Mesenchymal stem cell (in vitro differentiated cells and primary cell): Measurements from ENCODE around the gene DCAF5.
"Not testable (repeated sequence)": the region's sequence is repeated elsewhere in the genome, so short reads cannot be mapped to it uniquely, and the experiment has no call there.

ENCODE experiments used
- DNase-seq: peaks from one replicate; pipeline ENCODE4 v3.0.0-alpha.2; 2013
- H2AFZ ChIP-seq: one replicate; pipeline ENCODE4 v1.6.1; 2013; ENCODE audit warnings: low read depth, mild to moderate bottlenecking, control low read depth, inconsistent platforms, low read length, moderate library complexity
- H2AK5ac ChIP-seq: 2 replicates; pipeline ENCODE4 v1.6.1; 2013; ENCODE audit warnings: low read length, moderate library complexity, mild to moderate bottlenecking, inconsistent platforms; ENCODE audit not compliant: severe bottlenecking
- H2BK120ac ChIP-seq: one replicate; pipeline ENCODE4 v1.6.1; 2013; ENCODE audit warnings: low read depth, mild to moderate bottlenecking, inconsistent platforms, low read length, moderate library complexity
- H2BK12ac ChIP-seq, 2 experiments: one replicate each; pipeline ENCODE4 v1.6.1; 2013; ENCODE audit warnings: inconsistent platforms in 2 of 2, low read length in 2 of 2, mild to moderate bottlenecking in 2 of 2, moderate library complexity in 2 of 2, control low read depth in 1 of 2
- H2BK15ac ChIP-seq: one replicate; pipeline ENCODE4 v1.6.1; 2013; ENCODE audit warnings: mild to moderate bottlenecking, low read depth, inconsistent platforms; ENCODE audit not compliant: poor library complexity, severe bottlenecking
- H2BK5ac ChIP-seq: 2 replicates; pipeline ENCODE4 v1.6.1; 2013; ENCODE audit warnings: low read depth, mild to moderate bottlenecking, low read length, control low read depth, inconsistent platforms; ENCODE audit not compliant: poor library complexity, severe bottlenecking
- H3K14ac ChIP-seq, 2 experiments: one replicate each; pipeline ENCODE4 v1.6.1; 2013; ENCODE audit warnings: inconsistent platforms in 2 of 2, low read length in 2 of 2, control low read depth in 1 of 2, mild to moderate bottlenecking in 1 of 2, moderate library complexity in 1 of 2
- H3K18ac ChIP-seq, 2 experiments: one replicate each; pipeline ENCODE4 v1.6.1; 2013; ENCODE audit warnings: inconsistent platforms in 2 of 2, low read length in 2 of 2, control low read depth in 1 of 2, low read depth in 1 of 2, mild to moderate bottlenecking in 1 of 2
- H3K23ac ChIP-seq, 2 experiments: one replicate each; pipeline ENCODE4 v1.6.1; 2013; ENCODE audit warnings: inconsistent platforms in 2 of 2, low read length in 2 of 2, mild to moderate bottlenecking in 2 of 2, moderate library complexity in 2 of 2, control low read depth in 1 of 2
- H3K27ac ChIP-seq: 2 replicates; pipeline ENCODE4 v1.5.1; 2013; ENCODE audit warnings: mild to moderate bottlenecking, moderate library complexity, low read length, control low read depth, inconsistent platforms; ENCODE audit not compliant: poor library complexity, severe bottlenecking
- H3K27me3 ChIP-seq, 2 experiments: 2 replicates each; pipeline versions ENCODE4 v1.6.1 to v1.7.0; 2013; ENCODE audit warnings: low read length in 2 of 2, mild to moderate bottlenecking in 2 of 2, moderate library complexity in 2 of 2, control low read depth in 1 of 2, inconsistent platforms in 1 of 2; ENCODE audit not compliant: control insufficient read depth in 1 of 2, insufficient read depth in 1 of 2
- H3K36me3 ChIP-seq, 2 experiments: 2 replicates each; pipeline versions ENCODE4 v1.6.1 to v1.7.0; 2013; ENCODE audit warnings: low read length in 2 of 2, control low read depth in 1 of 2, inconsistent platforms in 1 of 2, low read depth in 1 of 2, mild to moderate bottlenecking in 1 of 2; ENCODE audit not compliant: insufficient read depth in 2 of 2, control insufficient read depth in 1 of 2
- H3K4ac ChIP-seq, 2 experiments: one replicate each; pipeline ENCODE4 v1.6.1; 2013; ENCODE audit warnings: inconsistent platforms in 2 of 2, low read length in 2 of 2, mild to moderate bottlenecking in 2 of 2, moderate library complexity in 2 of 2, control low read depth in 1 of 2, low read depth in 1 of 2
- H3K4me1 ChIP-seq: 2 replicates; pipeline ENCODE4 v1.6.1; 2013; ENCODE audit warnings: low read depth, low read length, control low read depth; ENCODE audit not compliant: control insufficient read depth, insufficient read depth
- H3K4me2 ChIP-seq: 2 replicates; pipeline ENCODE4 v1.6.1; 2013; ENCODE audit warnings: low read length, mild to moderate bottlenecking, inconsistent platforms; ENCODE audit not compliant: poor library complexity, severe bottlenecking
- H3K4me3 ChIP-seq, 2 experiments: 2 replicates each; pipeline versions ENCODE4 v1.5.1 to v1.7.0; 2013; ENCODE audit warnings: low read length in 2 of 2, mild to moderate bottlenecking in 2 of 2, control low read depth in 1 of 2, low read depth in 1 of 2; ENCODE audit not compliant: insufficient read depth in 1 of 2
- H3K79me1 ChIP-seq: replicated peaks from 2 replicates; pipeline ENCODE4 v1.6.1; 2013; ENCODE audit warnings: mild to moderate bottlenecking, control low read depth, low read length, inconsistent platforms; ENCODE audit not compliant: poor library complexity, severe bottlenecking
- H3K9ac ChIP-seq: 2 replicates; pipeline ENCODE4 v1.7.0; 2013; ENCODE audit warnings: mild to moderate bottlenecking, low read length, moderate library complexity
- H3K9me3 ChIP-seq: 2 replicates; pipeline ENCODE4 v1.7.0; 2013; ENCODE audit warnings: mild to moderate bottlenecking, low read length; ENCODE audit not compliant: control insufficient read depth
- H4K8ac ChIP-seq: one replicate; pipeline ENCODE4 v1.6.1; 2013; ENCODE audit warnings: inconsistent platforms, mild to moderate bottlenecking, low read length, moderate library complexity
- H4K91ac ChIP-seq: one replicate; pipeline ENCODE4 v1.6.1; 2013; ENCODE audit warnings: mild to moderate bottlenecking, low read length, inconsistent platforms
- WGBS: methylation state at CpG from one replicate; pipeline ENCODE4 v1.1.7; 2013; ENCODE audit warnings: mixed read lengths; 5-methylcytosine and 5-hydroxymethylcytosine counted together

DCAF5 gene

GRCh38 chr14:69190191-69190590, 37.3 kb upstream of the DCAF5 start:
- H2AFZ ChIP-seq, result no peak overlapping the region
- no peak overlapping the region for H2BK15ac ChIP-seq
- H3K36me3 ChIP-seq, result no peaks in the 10 kb centered on the region
- no peak overlapping the region for H3K18ac ChIP-seq
- no peak for DNase-seq
- H3K27me3 ChIP-seq, result no peaks in the 10 kb centered on the region
- H3K23ac ChIP-seq, result no peak overlapping the region
- H3K9me3 ChIP-seq, result no peaks in the 10 kb centered on the region
- peaks cover 8% of the 10 kb centered on the region for H3K79me1 ChIP-seq
- H3K4ac ChIP-seq, result no peak overlapping the region
- no peaks in the 10 kb centered on the region for H3K4me1 ChIP-seq
- no peak overlapping the region for H3K9ac ChIP-seq
- no peak overlapping the region for H2AK5ac ChIP-seq
- no peak overlapping the region for H3K27ac ChIP-seq
- no peak overlapping the region for H3K4me2 ChIP-seq
- H2BK120ac ChIP-seq, result no peak overlapping the region
- H4K91ac ChIP-seq, result no peak overlapping the region
- no peak overlapping the region for H4K8ac ChIP-seq
- no peak overlapping the region for H2BK12ac ChIP-seq
- H3K14ac ChIP-seq, result no peak overlapping the region
- H2BK5ac ChIP-seq, result no peak overlapping the region
- 80% methylated on average over 2 of the region's 2 CpGs for WGBS
- H3K4me3 ChIP-seq, result no peak overlapping the region

GRCh38 chr14:69183735-69184134, 30.8 kb upstream of the DCAF5 start:
- H2BK120ac ChIP-seq, result no peak overlapping the region
- no peak overlapping the region for H3K4ac ChIP-seq
- no peak overlapping the region for H3K4me2 ChIP-seq
- no peak overlapping the region for H2BK15ac ChIP-seq
- peak overlapping the region; percentile 76 for H2AFZ ChIP-seq
- H2AK5ac ChIP-seq, result no peak overlapping the region
- no peaks in the 10 kb centered on the region for H3K36me3 ChIP-seq
- H3K18ac ChIP-seq, result no peak overlapping the region
- H4K8ac ChIP-seq, result no peak overlapping the region
- H3K4me3 ChIP-seq, result no peak overlapping the region
- no peak overlapping the region for H3K27ac ChIP-seq
- no peaks in the 10 kb centered on the region for H3K79me1 ChIP-seq
- WGBS, result 12% methylated on average over 2 of the region's 4 CpGs
- no peak overlapping the region for H3K9ac ChIP-seq
- no peak overlapping the region for H4K91ac ChIP-seq
- no peak overlapping the region for H3K14ac ChIP-seq
- DNase-seq, result peak; percentile 37
- no peak overlapping the region for H3K23ac ChIP-seq
- no peak overlapping the region for H2BK12ac ChIP-seq
- no peaks in the 10 kb centered on the region for H3K9me3 ChIP-seq
- H3K27me3 ChIP-seq, result no peaks in the 10 kb centered on the region
- H3K4me1 ChIP-seq, result no peaks in the 10 kb centered on the region
- H2BK5ac ChIP-seq, result no peak overlapping the region

GRCh38 chr14:69182580-69182979, 29.7 kb upstream of the DCAF5 start:
- DNase-seq, H2BK5ac ChIP-seq, H2AK5ac ChIP-seq, H3K27ac ChIP-seq, H3K36me3 ChIP-seq, H3K4me3 ChIP-seq, H3K18ac ChIP-seq, H3K4me1 ChIP-seq, H2BK15ac ChIP-seq, H3K27me3 ChIP-seq, H3K9me3 ChIP-seq, H3K79me1 ChIP-seq, H2AFZ ChIP-seq, H3K4me2 ChIP-seq, H2BK12ac ChIP-seq, H4K8ac ChIP-seq, H3K4ac ChIP-seq, H4K91ac ChIP-seq, H3K9ac ChIP-seq, H3K14ac ChIP-seq, H2BK120ac ChIP-seq, H3K23ac ChIP-seq: not testable (repeated sequence)
- WGBS, result 89% methylated on average over 1 of the region's 1 CpG

GRCh38 chr14:69181491-69181890, 28.6 kb upstream of the DCAF5 start:
- Histone ChIP-seq H4K91ac (no peak overlapping the region), H3K79me1 (no peaks in the 10 kb centered on the region)

More at GRCh38 chr14:69181491-69181890, 28.6 kb upstream of the DCAF5 start:
- Histone ChIP-seq H3K27ac (no peak overlapping the region), H4K8ac (no peak overlapping the region), H3K36me3 (no peaks in the 10 kb centered on the region), H2BK120ac (no peak overlapping the region), H2BK15ac (no peak overlapping the region), H3K4me1 (no peaks in the 10 kb centered on the region), H3K23ac (no peak overlapping the region), H3K14ac (no peak overlapping the region), H3K9ac (no peak overlapping the region), H3K4me2 (no peak overlapping the region), H3K18ac (no peak overlapping the region), H3K4me3 (no peak overlapping the region), H3K4ac (no peak overlapping the region), H2BK5ac (no peak overlapping the region), H3K9me3 (no peaks in the 10 kb centered on the region), H2AK5ac (no peak overlapping the region), H3K27me3 (no peaks in the 10 kb centered on the region), H2BK12ac (no peak overlapping the region), H2AFZ (no peak overlapping the region)
- DNase-seq, result peak; percentile 11
